ENCODE results near the gene IL7R.
A peak's percentile ranks its signal among the peaks of the same experiment; 100 is the strongest.

The IL7R gene

GRCh38 chr5:35847491-35847890 lies 9.2 kb upstream of the IL7R start:
- H3K27me3 ChIP-seq, result no peaks in the 10 kb centered on the region
- no peak overlapping the region for H3K4me3 ChIP-seq
- no peaks in the 10 kb centered on the region for H3K36me3 ChIP-seq
- H3K4me1 ChIP-seq, result peaks cover 0 to 9% (median 2%) of the 10 kb centered on the region in 4 donors
- no peak for TF ChIP-seq CTCF (IDR thresholded peaks at IDR 0.05)
- H3K9me3 ChIP-seq, result no peaks in the 10 kb centered on the region
- intact Hi-C loops (cut with DNase I; ENCODE audit: low total_unique reads), result no loop called here
- DNase-seq, result no peak
- no peak overlapping the region for H3K27ac ChIP-seq

GRCh38 chr5:35847961-35848360 lies 8.7 kb upstream of the IL7R start:
- no peak for DNase-seq

GRCh38 chr5:35849860-35850259 lies 6.8 kb upstream of the IL7R start:
- no peak for TF ChIP-seq CTCF (IDR thresholded peaks at IDR 0.05)
- Histone ChIP-seq H3K9me3 (no peaks in the 10 kb centered on the region), H3K27ac (no peak overlapping the region), H3K4me3 (no peak overlapping the region), H3K27me3 (no peaks in the 10 kb centered on the region), H3K4me1 (peaks cover 0 to 9% (median 2%) of the 10 kb centered on the region in 4 donors), H3K36me3 (no peaks in the 10 kb centered on the region)
- intact Hi-C loops (cut with DNase I; ENCODE audit: low total_unique reads), result no loop called here
- DNase-seq, result no peak

More at GRCh38 chr5:35847961-35848360, 8.7 kb upstream of the IL7R start:
- no peak for TF ChIP-seq CTCF (IDR thresholded peaks at IDR 0.05)
- Histone ChIP-seq H3K36me3 (no peaks in the 10 kb centered on the region), H3K4me3 (no peak overlapping the region), H3K27me3 (no peaks in the 10 kb centered on the region), H3K4me1 (peaks cover 0 to 9% (median 2%) of the 10 kb centered on the region in 4 donors), H3K27ac (no peak overlapping the region), H3K9me3 (no peaks in the 10 kb centered on the region)
- intact Hi-C loops (cut with DNase I; ENCODE audit: low total_unique reads), result no loop called here

- no peak for DNase-seq
- H3K36me3 ChIP-seq, result no peaks in the 10 kb centered on the region
- no peak overlapping the region for H3K27ac ChIP-seq
- peaks cover 0 to 9% (median 2%) of the 10 kb centered on the region in 4 donors for H3K4me1 ChIP-seq
- TF ChIP-seq CTCF (IDR thresholded peaks at IDR 0.05), result no peak
- intact Hi-C loops (cut with DNase I; ENCODE audit: low total_unique reads), result no loop called here
- H3K27me3 ChIP-seq, result no peaks in the 10 kb centered on the region
- H3K4me3 ChIP-seq, result peak overlapping the region; percentile 19 to 23
- H3K9me3 ChIP-seq, result no peaks in the 10 kb centered on the region
Observed at GRCh38 chr5:35850967-35851680, 5.6 kb upstream of the IL7R start.

GRCh38 chr5:35852084-35852734 lies 4.5 kb upstream of the IL7R start:
- Histone ChIP-seq H3K27ac (no peak overlapping the region), H3K4me1 (peaks cover 0 to 9% (median 2%) of the 10 kb centered on the region in 4 donors), H3K4me3 (no peak overlapping the region), H3K27me3 (no peaks in the 10 kb centered on the region), H3K36me3 (no peaks in the 10 kb centered on the region), H3K9me3 (no peaks in the 10 kb centered on the region)
- TF ChIP-seq CTCF (IDR thresholded peaks at IDR 0.05), result no peak
- intact Hi-C loops (cut with DNase I; ENCODE audit: low total_unique reads), result no loop called here
- DNase-seq, result no peak
